Mesodermal cell (in vitro differentiated cells): Measurements from ENCODE around the gene DHH.
A peak's percentile ranks its signal among the peaks of the same experiment; 100 is the strongest.
"Not testable (repeated sequence)": the region's sequence is repeated elsewhere in the genome, so short reads cannot be mapped to it uniquely, and the experiment has no call there.

Experiments used
- H3K27ac ChIP-seq: 2 replicates; pipeline ENCODE4 v1.7.0; 2013; ENCODE audit warnings: mild to moderate bottlenecking, low read depth, low read length, moderate library complexity; ENCODE audit not compliant: severe bottlenecking
- H3K36me3 ChIP-seq: 2 replicates; pipeline ENCODE4 v1.7.1; 2013; ENCODE audit warnings: mild to moderate bottlenecking, low read length, moderate library complexity; ENCODE audit not compliant: control insufficient read depth, insufficient read depth
- H3K4me1 ChIP-seq: one replicate; pipeline ENCODE4 v1.7.1; 2013; ENCODE audit warnings: mild to moderate bottlenecking, low read length; ENCODE audit not compliant: insufficient read depth, control insufficient read depth, poor library complexity, severe bottlenecking
- H3K4me3 ChIP-seq: 2 replicates; pipeline ENCODE4 v1.7.0; 2013; ENCODE audit warnings: low read length, control low read depth, mild to moderate bottlenecking; ENCODE audit not compliant: insufficient read depth, poor library complexity, severe bottlenecking; ENCODE audit errors: extremely low read depth
- H3K9me3 ChIP-seq: 2 replicates; pipeline ENCODE4 v1.7.1; 2013; ENCODE audit warnings: mild to moderate bottlenecking, low read length, moderate library complexity; ENCODE audit not compliant: control insufficient read depth
- WGBS, 2 experiments: methylation state at CpG; one replicate each; pipeline ENCODE4 v1.1.5; 2013; ENCODE audit warnings: missing lambda C conversion rate in 2 of 2; ENCODE audit not compliant: insufficient coverage in 2 of 2; 5-methylcytosine and 5-hydroxymethylcytosine counted together

DHH gene

GRCh38 chr12:49068879-49069506 lies 25.6 kb downstream of the DHH start:
- 17 to 28% methylated on average over 14 to 16 of the region's 21 CpGs for WGBS, 2 experiments
- Histone ChIP-seq H3K9me3 (no peaks in the 10 kb centered on the region), H3K27ac (no peak overlapping the region), H3K36me3 (no peaks in the 10 kb centered on the region), H3K4me1 (peaks cover 11% of the 10 kb centered on the region), H3K4me3 (peak overlapping the region; percentile 85)

- H3K36me3 ChIP-seq = no peaks in the 10 kb centered on the region
- H3K4me1 ChIP-seq = peaks cover 11% of the 10 kb centered on the region
- H3K4me3 ChIP-seq = no peak overlapping the region
- 41 to 52% methylated on average over 4 of the region's 4 CpGs for WGBS, 2 experiments
- H3K27ac ChIP-seq = no peak overlapping the region
- no peaks in the 10 kb centered on the region for H3K9me3 ChIP-seq
Observed at GRCh38 chr12:49066120-49066519, 28.5 kb downstream of the DHH start.

GRCh38 chr12:49064767-49065152 lies 29.8 kb downstream of the DHH start:
- no peak overlapping the region for H3K4me3 ChIP-seq
- WGBS, 2 experiments = 92 to 100% methylated on average over 2 to 4 of the region's 5 CpGs
- H3K27ac ChIP-seq = no peak overlapping the region
- H3K36me3 ChIP-seq = no peaks in the 10 kb centered on the region
- no peaks in the 10 kb centered on the region for H3K9me3 ChIP-seq
- peaks cover 6% of the 10 kb centered on the region for H3K4me1 ChIP-seq

GRCh38 chr12:49061916-49062315 lies 32.7 kb downstream of the DHH start:
- WGBS, 2 experiments = 96% methylated on average over 8 to 16 of the region's 17 CpGs
- H3K36me3 ChIP-seq, H3K27ac ChIP-seq, H3K9me3 ChIP-seq, H3K4me3 ChIP-seq: not testable (repeated sequence)
- H3K4me1 ChIP-seq = peaks cover 18% of the 10 kb centered on the region

- peak overlapping the region; percentile 97 for H3K27ac ChIP-seq
- WGBS, 2 experiments = 4 to 5% methylated on average over 10 to 12 of the region's 16 CpGs
Observed at GRCh38 chr12:49061157-49061650, 33.4 kb downstream of the DHH start.

GRCh38 chr12:49060237-49061156 lies 34.1 kb downstream of the DHH start, which contains the start of gene KMT2D:
Gene KMT2D, minus strand, starts transcription at chr12:49060794. Its CDS starts 5,470 bp downstream, at chr12:49055324.
- WGBS, 2 experiments = 0 to 1% methylated on average over 42 to 52 of the region's 74 CpGs
- Histone ChIP-seq H3K4me3 (peak within 1 kb of the TSS; percentile 91), H3K4me1 (peaks cover 29% of the 10 kb centered on the region), H3K36me3 (peaks cover 15% of the 10 kb centered on the region), H3K27ac (peak within 1 kb of the TSS; percentile 97), H3K9me3 (no peaks in the 10 kb centered on the region)

More at GRCh38 chr12:49061157-49061650, 33.4 kb downstream of the DHH start:
- Histone ChIP-seq H3K9me3 (no peaks in the 10 kb centered on the region), H3K4me1 (peaks cover 22% of the 10 kb centered on the region), H3K36me3 (peaks cover 10% of the 10 kb centered on the region), H3K4me3 (peak overlapping the region; percentile 91)

- Histone ChIP-seq H3K27ac (peak overlapping the region; percentile 97), H3K9me3 (no peaks in the 10 kb centered on the region)
- WGBS, 2 experiments = 0 to 1% methylated on average over 47 to 60 of the region's 70 CpGs
Observed at GRCh38 chr12:49059299-49060171, 35.1 kb downstream of the DHH start.

GRCh38 chr12:49059045-49059298 lies 35.6 kb downstream of the DHH start:
- Histone ChIP-seq H3K4me3 (peak overlapping the region; percentile 91), H3K9me3 (no peaks in the 10 kb centered on the region), H3K27ac (no peak overlapping the region), H3K4me1 (peaks cover 29% of the 10 kb centered on the region), H3K36me3 (peaks cover 31% of the 10 kb centered on the region)
- 0% methylated on average over 1 of the region's 1 CpG for WGBS, 2 experiments

More at GRCh38 chr12:49059299-49060171, 35.1 kb downstream of the DHH start:
- peaks cover 25% of the 10 kb centered on the region for H3K36me3 ChIP-seq
- H3K4me1 ChIP-seq = peaks cover 29% of the 10 kb centered on the region
- H3K4me3 ChIP-seq = peak overlapping the region; percentile 91

- peak overlapping the region; percentile 91 for H3K4me3 ChIP-seq
- no peak overlapping the region for H3K27ac ChIP-seq
- 14 to 27% methylated on average over 3 to 4 of the region's 5 CpGs for WGBS, 2 experiments
- peaks cover 29% of the 10 kb centered on the region for H3K4me1 ChIP-seq
- H3K9me3 ChIP-seq = no peaks in the 10 kb centered on the region
- H3K36me3 ChIP-seq = peaks cover 35% of the 10 kb centered on the region
Observed at GRCh38 chr12:49058366-49059044, 36.1 kb downstream of the DHH start.

GRCh38 chr12:49057888-49058287 lies 36.7 kb downstream of the DHH start:
- H3K4me1 ChIP-seq = peaks cover 29% of the 10 kb centered on the region
- WGBS, 2 experiments = 51 to 60% methylated on average over 1 to 3 of the region's 4 CpGs
- peak overlapping the region; percentile 91 for H3K4me3 ChIP-seq
- H3K9me3 ChIP-seq = no peaks in the 10 kb centered on the region
- no peak overlapping the region for H3K27ac ChIP-seq
- H3K36me3 ChIP-seq = peaks cover 41% of the 10 kb centered on the region
